GM18505 (cell line): ENCODE data around the gene CCDC17.
"Not testable (repeated sequence)": the region's sequence is repeated elsewhere in the genome, so short reads cannot be mapped to it uniquely, and the experiment has no call there.

ENCODE experiments used
- ATAC-seq: cut with Tn5 transposase; IDR thresholded peaks from one replicate; pipeline ENCODE4 v1.9.1; 2021; ENCODE audit not compliant: unreplicated experiment
- POLR2A ChIP-seq: IDR thresholded peaks from 4 replicates; pipeline ENCODE4 v1.6.1; 2011; ENCODE audit warnings: borderline replicate concordance; ENCODE audit not compliant: insufficient read depth, insufficient read length; ENCODE audit errors: extremely low read depth

Gene CCDC17

DNA sequence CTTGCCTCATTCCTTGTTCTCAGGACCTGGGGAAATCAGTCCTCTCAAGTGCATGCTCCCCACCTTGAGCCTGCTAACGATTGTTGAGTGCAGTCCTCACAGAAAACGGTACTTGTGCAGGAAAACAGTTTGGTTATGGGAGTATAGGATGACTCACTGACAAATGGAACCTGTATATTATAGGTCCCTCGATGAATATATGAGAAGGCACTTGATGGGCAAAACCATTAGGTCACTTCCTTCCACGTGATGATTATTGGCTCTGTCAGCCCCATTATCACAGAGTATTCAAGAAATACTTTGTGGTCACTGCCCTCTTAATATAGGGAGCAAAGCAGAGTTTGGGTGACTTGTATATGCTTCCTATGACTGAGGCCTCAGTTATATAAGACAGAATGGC is 6.2 kb downstream of the CCDC17 start:
- TF ChIP-seq POLR2A = no peak
- no peak for ATAC-seq

DNA sequence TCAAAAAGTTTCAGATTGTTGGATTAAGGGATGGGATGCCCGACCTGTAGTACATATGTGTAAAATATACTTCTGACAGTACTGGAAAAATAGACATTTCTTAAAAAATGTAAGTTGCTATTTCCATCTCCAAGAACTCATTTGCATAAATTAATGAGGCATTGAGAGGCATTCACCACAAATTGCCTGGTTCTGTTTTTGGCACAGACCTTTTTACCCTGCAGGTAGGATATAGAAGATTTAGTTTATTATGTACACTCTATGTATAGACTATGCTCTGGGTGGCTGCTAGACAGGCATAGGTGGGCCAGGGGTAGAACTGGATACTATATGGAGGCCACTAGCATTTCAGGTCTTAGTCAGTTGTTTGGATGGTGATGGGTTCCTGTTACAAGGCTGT is 8.0 kb downstream of the CCDC17 start:
- TF ChIP-seq POLR2A = no peak
- no peak for ATAC-seq

GRCh38 chr1:45612941-45613579 is 10.8 kb downstream of the CCDC17 start:
- ATAC-seq = no peak
- no peak for TF ChIP-seq POLR2A

- TF ChIP-seq POLR2A = no peak
- no peak for ATAC-seq
Measured at GRCh38 chr1:45610589-45611226, 13.1 kb downstream of the CCDC17 start.

DNA sequence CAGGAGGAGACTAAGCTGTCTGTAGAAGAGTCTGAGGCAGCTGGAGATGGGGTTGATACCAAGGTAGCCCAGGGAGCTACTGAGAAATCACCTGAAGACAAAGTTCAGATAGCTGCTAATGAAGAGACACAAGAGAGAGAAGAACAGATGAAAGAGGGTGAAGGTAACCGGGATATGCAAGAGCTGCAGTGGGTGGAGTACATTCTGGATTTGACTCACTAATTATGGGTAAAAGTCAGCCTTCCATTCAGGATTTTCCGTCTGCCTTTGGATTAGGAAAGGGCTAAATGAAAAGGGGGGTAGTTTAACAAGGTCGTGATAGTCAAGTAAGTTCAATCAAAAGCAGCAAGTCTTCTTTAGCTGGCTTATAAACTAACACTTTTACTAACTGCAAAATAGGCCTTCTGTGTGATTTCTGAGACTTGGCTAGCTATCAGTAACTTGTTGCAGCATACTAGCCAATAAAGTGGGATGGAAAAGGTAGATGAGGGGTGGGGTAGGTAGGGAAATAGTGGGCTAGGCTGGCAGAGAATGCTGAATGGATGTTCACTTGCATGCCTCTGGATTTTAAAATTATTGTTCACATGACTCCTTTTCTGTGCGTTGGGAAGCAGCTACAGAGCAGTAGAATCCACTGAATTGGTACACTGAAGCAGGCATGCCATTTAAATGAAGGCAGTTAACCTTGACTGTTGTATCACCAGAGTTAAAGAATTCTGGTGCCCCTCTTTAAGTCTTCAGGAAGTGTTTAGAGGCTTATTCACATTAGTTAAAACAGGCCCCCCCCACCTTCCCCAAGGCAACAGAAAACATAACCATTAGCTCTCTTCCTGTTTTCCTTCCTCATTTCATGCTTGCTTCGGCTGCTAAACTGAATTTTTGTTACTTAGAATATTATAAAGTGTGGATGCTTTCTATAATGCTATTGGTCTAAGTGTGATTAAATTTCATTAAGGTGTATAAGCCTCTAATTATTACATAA is 15.4 kb downstream of the CCDC17 start:
- TF ChIP-seq POLR2A = no peak
- ATAC-seq = no peak

DNA sequence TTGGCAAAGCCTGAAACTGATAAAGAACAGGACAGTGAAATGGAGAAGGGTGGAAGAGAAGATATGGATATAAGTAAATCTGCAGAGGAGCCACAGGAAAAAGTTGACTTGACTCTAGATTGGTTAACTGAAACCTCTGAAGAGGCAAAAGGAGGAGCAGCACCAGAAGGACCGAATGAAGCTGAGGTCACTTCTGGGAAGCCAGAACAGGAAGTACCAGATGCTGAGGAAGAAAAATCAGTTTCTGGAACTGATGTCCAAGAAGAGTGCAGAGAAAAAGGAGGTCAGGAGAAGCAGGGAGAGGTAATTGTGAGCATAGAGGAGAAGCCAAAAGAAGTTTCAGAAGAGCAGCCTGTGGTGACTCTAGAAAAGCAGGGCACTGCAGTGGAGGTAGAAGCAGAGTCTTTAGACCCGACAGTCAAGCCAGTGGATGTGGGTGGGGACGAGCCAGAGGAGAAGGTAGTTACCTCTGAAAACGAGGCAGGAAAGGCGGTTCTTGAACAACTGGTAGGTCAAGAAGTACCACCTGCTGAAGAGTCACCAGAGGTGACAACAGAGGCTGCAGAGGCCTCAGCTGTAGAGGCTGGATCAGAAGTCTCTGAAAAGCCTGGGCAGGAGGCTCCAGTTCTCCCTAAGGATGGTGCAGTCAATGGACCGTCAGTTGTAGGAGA is 16.3 kb downstream of the CCDC17 start:
- no peak for TF ChIP-seq POLR2A
- ATAC-seq = no peak

DNA sequence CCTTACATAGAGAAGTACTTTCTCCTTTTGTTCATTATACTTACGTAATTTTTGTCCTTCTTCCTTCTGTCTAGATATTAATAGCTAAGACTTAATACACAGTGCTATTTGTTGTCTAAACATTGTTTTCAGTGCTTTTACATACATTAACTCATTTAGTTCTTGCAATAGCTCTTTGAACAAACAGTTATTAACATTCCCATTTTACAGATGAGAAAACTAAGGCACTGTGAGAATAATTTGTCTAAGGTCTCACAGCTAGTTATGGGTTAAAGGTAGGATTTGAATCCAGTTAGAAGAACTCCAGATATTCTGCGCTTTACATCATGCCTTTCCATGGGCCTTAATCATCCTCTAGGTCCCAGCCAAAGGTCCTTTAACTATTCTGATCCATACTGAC is 19.6 kb downstream of the CCDC17 start:
- no peak for TF ChIP-seq POLR2A
- ATAC-seq = no peak

DNA sequence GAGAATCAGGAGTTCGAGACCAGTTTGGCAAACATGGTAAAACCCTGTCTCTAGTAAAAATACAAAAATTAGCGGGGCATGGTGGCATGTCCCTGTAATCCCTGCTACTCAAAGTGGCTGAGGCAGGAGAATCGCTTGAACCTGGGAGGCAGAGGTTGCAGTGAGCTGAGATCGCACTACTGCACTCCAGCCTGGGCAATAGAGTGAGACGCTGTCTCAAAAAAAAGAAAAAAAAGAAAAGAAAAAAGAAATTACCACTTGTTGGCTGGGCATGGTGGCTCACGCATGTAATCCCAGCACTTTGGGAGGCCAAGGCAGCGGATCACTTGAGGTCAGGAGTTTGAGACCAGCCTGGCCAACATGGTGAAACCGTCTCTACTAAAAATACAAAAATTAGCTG is 27.1 kb downstream of the CCDC17 start:
- not testable (repeated sequence) for ATAC-seq

GRCh38 chr1:45594412-45594811 is 29.4 kb downstream of the CCDC17 start:
- TF ChIP-seq POLR2A = no peak
- no peak for ATAC-seq

- no peak for ATAC-seq
- TF ChIP-seq POLR2A = no peak
Measured at GRCh38 chr1:45589861-45590260, 34.0 kb downstream of the CCDC17 start.

GRCh38 chr1:45586769-45587168 is 37.1 kb downstream of the CCDC17 start:
- ATAC-seq = no peak
- no peak for TF ChIP-seq POLR2A

- TF ChIP-seq POLR2A = no peak
- ATAC-seq = no peak
Measured at GRCh38 chr1:45585496-45586075, 38.3 kb downstream of the CCDC17 start.

DNA sequence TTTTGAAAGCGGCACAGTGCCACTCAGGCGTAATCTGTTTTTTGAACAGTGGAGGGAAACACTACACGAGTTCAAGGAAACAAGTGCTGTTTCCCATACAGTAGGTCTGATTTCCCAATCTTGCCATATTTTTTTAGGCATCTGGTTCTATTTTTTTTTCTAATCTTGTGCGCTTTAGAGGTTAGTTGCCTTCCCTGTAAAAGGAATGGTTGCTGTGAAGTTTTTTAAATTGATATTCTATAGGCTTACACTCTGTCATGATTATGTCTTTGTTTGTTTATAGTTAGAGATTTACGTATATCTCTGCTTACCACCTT is 38.8 kb downstream of the CCDC17 start:
- no peak for ATAC-seq
- no peak for TF ChIP-seq POLR2A
